ENCODE measurements around the gene EID2. TPM values are rescaled to one million over a fixed set of nuclear protein-coding genes. Genes with fewer than 3 reads are reported as not detected.
A peak's percentile ranks its signal among the peaks of the same experiment; 100 is the strongest.

EID2 gene
- total and polyA plus RNA-seq, 2 of the 13 experiments (the other 11 are each of a cell fraction or from before 2014, with no cell fraction given), result 3.7 to 14.1 TPM

DNA sequence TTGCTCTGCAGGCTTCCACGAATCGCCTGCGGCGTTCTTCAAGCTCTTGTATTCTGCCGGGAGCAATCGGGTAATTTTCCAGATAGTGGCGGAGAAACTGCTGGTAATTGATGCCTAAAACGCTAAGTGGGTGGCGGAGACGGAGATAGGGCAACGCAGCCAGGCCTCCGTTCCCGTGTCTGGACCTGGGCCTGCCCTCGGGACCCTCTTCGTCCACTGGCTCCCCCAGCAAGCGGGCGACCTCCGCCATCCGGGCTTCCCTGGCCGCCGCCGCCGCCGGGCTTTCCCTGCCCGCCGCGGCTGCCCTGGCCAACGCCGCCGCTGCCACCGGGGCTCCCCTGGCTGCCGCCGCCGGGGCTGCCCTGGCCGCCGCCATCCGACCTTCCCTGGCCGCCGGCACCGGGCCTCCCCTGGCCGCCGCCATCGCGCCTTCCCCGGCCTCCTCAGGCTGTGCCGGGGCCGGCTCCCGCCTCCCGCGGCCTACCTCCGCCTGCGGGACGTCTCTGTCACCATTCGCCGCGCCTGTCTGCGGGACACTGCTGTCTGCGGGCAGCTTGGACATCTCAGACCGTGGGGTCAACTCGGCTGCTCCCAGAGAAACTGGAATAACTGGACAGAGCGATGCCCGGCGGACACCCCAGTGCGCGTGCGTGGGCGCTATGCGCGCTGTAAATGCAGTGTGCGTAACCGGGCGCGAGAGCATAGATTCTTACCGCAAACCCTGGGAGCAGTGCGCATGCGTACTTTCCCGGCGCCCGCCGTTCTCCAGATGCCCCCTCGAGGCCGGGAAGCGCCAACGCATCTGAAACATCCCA lies at the start of gene EID2 (continued):
- TF ChIP-seq ZNF781 (CRISPR knock-in tag; IDR thresholded peaks at IDR 0.05; ENCODE audit: borderline replicate concordance, not compliant biosample characterization), result no peak
- TF ChIP-seq ZNF883 (CRISPR knock-in tag; IDR thresholded peaks at IDR 0.05; ENCODE audit: not compliant biosample characterization), result no peak
- peak; percentile 66; the same call in 1 of the 2 replicates for TF ChIP-seq KLF12 (CRISPR knock-in tag; IDR thresholded peaks at IDR 0.05; ENCODE audit: borderline replicate concordance)
- TF ChIP-seq ERF (CRISPR knock-in tag; IDR thresholded peaks at IDR 0.05), result peak; percentile 57; the same call in 1 of the 2 replicates
- TF ChIP-seq, protein P1, sequence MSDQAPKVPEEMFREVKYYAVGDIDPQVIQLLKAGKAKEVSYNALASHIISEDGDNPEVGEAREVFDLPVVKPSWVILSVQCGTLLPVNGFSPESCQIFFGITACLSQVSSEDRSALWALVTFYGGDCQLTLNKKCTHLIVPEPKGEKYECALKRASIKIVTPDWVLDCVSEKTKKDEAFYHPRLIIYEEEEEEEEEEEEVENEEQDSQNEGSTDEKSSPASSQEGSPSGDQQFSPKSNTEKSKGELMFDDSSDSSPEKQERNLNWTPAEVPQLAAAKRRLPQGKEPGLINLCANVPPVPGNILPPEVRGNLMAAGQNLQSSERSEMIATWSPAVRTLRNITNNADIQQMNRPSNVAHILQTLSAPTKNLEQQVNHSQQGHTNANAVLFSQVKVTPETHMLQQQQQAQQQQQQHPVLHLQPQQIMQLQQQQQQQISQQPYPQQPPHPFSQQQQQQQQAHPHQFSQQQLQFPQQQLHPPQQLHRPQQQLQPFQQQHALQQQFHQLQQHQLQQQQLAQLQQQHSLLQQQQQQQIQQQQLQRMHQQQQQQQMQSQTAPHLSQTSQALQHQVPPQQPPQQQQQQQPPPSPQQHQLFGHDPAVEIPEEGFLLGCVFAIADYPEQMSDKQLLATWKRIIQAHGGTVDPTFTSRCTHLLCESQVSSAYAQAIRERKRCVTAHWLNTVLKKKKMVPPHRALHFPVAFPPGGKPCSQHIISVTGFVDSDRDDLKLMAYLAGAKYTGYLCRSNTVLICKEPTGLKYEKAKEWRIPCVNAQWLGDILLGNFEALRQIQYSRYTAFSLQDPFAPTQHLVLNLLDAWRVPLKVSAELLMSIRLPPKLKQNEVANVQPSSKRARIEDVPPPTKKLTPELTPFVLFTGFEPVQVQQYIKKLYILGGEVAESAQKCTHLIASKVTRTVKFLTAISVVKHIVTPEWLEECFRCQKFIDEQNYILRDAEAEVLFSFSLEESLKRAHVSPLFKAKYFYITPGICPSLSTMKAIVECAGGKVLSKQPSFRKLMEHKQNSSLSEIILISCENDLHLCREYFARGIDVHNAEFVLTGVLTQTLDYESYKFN (CRISPR knock-in tag; conservative IDR thresholded peaks at IDR 0.05), result peak; percentile 25; the same call in 1 of the 2 replicates
- peak; percentile 78 for TF ChIP-seq IKZF4 (CRISPR knock-in tag; IDR thresholded peaks at IDR 0.05; ENCODE audit: borderline replicate concordance, low read depth, not compliant biosample characterization)
- TF ChIP-seq, protein P2, sequence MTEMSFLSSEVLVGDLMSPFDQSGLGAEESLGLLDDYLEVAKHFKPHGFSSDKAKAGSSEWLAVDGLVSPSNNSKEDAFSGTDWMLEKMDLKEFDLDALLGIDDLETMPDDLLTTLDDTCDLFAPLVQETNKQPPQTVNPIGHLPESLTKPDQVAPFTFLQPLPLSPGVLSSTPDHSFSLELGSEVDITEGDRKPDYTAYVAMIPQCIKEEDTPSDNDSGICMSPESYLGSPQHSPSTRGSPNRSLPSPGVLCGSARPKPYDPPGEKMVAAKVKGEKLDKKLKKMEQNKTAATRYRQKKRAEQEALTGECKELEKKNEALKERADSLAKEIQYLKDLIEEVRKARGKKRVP (CRISPR knock-in tag; IDR thresholded peaks at IDR 0.05), result no peak
- TF ChIP-seq GTF2F1 (IDR thresholded peaks at IDR 0.05; ENCODE audit: low read length), result no peak
- TF ChIP-seq HNRNPK (IDR thresholded peaks at IDR 0.05; ENCODE audit: low read depth, low read length, poor library complexity, severe bottlenecking), result no peak
- peak; percentile 86; the same call in 1 of the 2 replicates for TF ChIP-seq SRY (CRISPR knock-in tag; IDR thresholded peaks at IDR 0.05)
- TF ChIP-seq HDAC6 (IDR thresholded peaks at IDR 0.05; ENCODE audit: low read depth, low read length), result no peak
- no peak for TF ChIP-seq ZNF569 (CRISPR knock-in tag; IDR thresholded peaks at IDR 0.05; ENCODE audit: borderline replicate concordance)
- TF ChIP-seq, protein P3, sequence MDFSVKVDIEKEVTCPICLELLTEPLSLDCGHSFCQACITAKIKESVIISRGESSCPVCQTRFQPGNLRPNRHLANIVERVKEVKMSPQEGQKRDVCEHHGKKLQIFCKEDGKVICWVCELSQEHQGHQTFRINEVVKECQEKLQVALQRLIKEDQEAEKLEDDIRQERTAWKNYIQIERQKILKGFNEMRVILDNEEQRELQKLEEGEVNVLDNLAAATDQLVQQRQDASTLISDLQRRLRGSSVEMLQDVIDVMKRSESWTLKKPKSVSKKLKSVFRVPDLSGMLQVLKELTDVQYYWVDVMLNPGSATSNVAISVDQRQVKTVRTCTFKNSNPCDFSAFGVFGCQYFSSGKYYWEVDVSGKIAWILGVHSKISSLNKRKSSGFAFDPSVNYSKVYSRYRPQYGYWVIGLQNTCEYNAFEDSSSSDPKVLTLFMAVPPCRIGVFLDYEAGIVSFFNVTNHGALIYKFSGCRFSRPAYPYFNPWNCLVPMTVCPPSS (IDR thresholded peaks at IDR 0.05), result no peak
- no peak for TF ChIP-seq FOXO1 (CRISPR knock-in tag; IDR thresholded peaks at IDR 0.05)
- TF ChIP-seq, protein P4, sequence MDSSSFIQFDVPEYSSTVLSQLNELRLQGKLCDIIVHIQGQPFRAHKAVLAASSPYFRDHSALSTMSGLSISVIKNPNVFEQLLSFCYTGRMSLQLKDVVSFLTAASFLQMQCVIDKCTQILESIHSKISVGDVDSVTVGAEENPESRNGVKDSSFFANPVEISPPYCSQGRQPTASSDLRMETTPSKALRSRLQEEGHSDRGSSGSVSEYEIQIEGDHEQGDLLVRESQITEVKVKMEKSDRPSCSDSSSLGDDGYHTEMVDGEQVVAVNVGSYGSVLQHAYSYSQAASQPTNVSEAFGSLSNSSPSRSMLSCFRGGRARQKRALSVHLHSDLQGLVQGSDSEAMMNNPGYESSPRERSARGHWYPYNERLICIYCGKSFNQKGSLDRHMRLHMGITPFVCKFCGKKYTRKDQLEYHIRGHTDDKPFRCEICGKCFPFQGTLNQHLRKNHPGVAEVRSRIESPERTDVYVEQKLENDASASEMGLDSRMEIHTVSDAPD (CRISPR knock-in tag; IDR thresholded peaks at IDR 0.05), result no peak
- TF ChIP-seq ZNF570 (CRISPR knock-in tag; IDR thresholded peaks at IDR 0.05; ENCODE audit: borderline replicate concordance), result no peak
- TF ChIP-seq, protein P5, sequence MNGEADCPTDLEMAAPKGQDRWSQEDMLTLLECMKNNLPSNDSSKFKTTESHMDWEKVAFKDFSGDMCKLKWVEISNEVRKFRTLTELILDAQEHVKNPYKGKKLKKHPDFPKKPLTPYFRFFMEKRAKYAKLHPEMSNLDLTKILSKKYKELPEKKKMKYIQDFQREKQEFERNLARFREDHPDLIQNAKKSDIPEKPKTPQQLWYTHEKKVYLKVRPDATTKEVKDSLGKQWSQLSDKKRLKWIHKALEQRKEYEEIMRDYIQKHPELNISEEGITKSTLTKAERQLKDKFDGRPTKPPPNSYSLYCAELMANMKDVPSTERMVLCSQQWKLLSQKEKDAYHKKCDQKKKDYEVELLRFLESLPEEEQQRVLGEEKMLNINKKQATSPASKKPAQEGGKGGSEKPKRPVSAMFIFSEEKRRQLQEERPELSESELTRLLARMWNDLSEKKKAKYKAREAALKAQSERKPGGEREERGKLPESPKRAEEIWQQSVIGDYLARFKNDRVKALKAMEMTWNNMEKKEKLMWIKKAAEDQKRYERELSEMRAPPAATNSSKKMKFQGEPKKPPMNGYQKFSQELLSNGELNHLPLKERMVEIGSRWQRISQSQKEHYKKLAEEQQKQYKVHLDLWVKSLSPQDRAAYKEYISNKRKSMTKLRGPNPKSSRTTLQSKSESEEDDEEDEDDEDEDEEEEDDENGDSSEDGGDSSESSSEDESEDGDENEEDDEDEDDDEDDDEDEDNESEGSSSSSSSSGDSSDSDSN (CRISPR knock-in tag; IDR thresholded peaks at IDR 0.05), result peak; percentile 91
- TF ChIP-seq ATF1 (CRISPR knock-in tag; IDR thresholded peaks at IDR 0.05), result no peak
- TF ChIP-seq RFXANK (CRISPR knock-in tag; IDR thresholded peaks at IDR 0.05), result 0 out of 2 replicates have a peak, but pooled peaks have one; percentile 27

Data from HepG2 (cell line).